Erythroblast (primary cell): Measurements from ENCODE around the gene MRPS18A.

Source experiments
- GATA1 ChIP-seq: IDR thresholded peaks from 2 replicates; pipeline ENCODE4 v1.6.1; 2011; ENCODE audit warnings: low read depth, mild to moderate bottlenecking, control low read depth, low read length, moderate library complexity
- POLR2A ChIP-seq: IDR thresholded peaks from 2 replicates; pipeline ENCODE4 v1.6.1; 2011; ENCODE audit warnings: mild to moderate bottlenecking, low read length

DNA sequence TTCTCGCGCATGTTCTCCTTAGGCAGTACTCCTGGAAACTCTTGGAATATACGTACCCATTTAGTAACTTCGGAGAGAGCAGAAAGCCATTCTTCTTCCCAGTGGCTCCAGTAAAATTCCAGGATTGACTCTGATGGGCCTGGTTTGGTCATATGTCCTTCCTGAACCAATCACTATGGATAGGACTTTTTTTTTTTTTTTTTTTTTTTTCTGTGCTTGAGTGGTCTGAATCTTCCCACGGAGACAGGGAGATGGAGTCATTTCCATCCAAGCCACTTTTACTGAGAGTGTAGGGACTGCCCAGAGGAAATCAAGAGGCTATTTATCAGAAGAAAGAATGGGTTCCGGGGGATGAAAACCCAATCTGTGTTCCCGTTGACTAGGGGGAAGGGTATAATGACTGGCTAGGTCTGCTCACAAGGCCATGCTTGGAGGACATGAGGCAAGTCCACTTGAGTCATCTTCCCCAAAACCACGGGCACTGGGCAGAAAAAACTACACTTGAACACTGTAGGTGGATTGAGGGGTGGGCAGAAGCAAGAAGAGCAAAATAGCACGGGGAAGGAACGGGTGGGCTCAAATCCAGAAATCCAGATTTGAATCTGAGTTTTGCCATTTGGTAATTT is 35.4 kb upstream of the MRPS18A start:
- TF ChIP-seq POLR2A (no peak), GATA1 (no peak)
